ENCODE measurements around the gene SLFNL1.

Gene SLFNL1

GRCh38 chr1:41010345-41010744 lies 11.2 kb downstream of the SLFNL1 start:
- H3K9me3 ChIP-seq (ENCODE audit: control insufficient read depth in 1 of 2, low read length in 2 of 2), result no peaks in the 10 kb centered on the region
- no peak overlapping the region for H3K4me3 ChIP-seq (ENCODE audit: low read depth in 1 of 2, low read length in 2 of 2)
- no peak overlapping the region for H3K9ac ChIP-seq (ENCODE audit: low read depth in 1 of 2, low read length in 2 of 2)
- no peaks in the 10 kb centered on the region for H3K27me3 ChIP-seq (ENCODE audit: control insufficient read depth in 1 of 2, insufficient read depth in 2 of 2, low read length in 2 of 2)
- no peak overlapping the region for H3K27ac ChIP-seq (ENCODE audit: low read depth, low read length)
- peaks cover 34 to 72% of the 10 kb centered on the region in 2 donors for H3K36me3 ChIP-seq (ENCODE audit: control insufficient read depth in 1 of 2, insufficient read depth in 2 of 2, low read length in 2 of 2)
- H3K4me1 ChIP-seq (ENCODE audit: control insufficient read depth in 1 of 2, insufficient read depth in 2 of 2, low read length in 2 of 2), result no peaks in the 10 kb centered on the region

- H3K27me3 ChIP-seq (ENCODE audit: control insufficient read depth in 1 of 2, insufficient read depth in 2 of 2, low read length in 2 of 2), result no peaks in the 10 kb centered on the region
- no peaks in the 10 kb centered on the region for H3K4me1 ChIP-seq (ENCODE audit: control insufficient read depth in 1 of 2, insufficient read depth in 2 of 2, low read length in 2 of 2)
- no peak overlapping the region for H3K4me3 ChIP-seq (ENCODE audit: low read depth in 1 of 2, low read length in 2 of 2)
- H3K9me3 ChIP-seq (ENCODE audit: control insufficient read depth in 1 of 2, low read length in 2 of 2), result no peaks in the 10 kb centered on the region
- H3K9ac ChIP-seq (ENCODE audit: low read depth in 1 of 2, low read length in 2 of 2), result no peak overlapping the region
- H3K27ac ChIP-seq (ENCODE audit: low read depth, low read length), result no peak overlapping the region
- H3K36me3 ChIP-seq (ENCODE audit: control insufficient read depth in 1 of 2, insufficient read depth in 2 of 2, low read length in 2 of 2), result peaks cover 33 to 69% of the 10 kb centered on the region in 2 donors
These were observed 12.1 kb downstream of the SLFNL1 start for GRCh38 chr1:41009466-41009865.

- H3K4me3 ChIP-seq (ENCODE audit: low read depth in 1 of 2, low read length in 2 of 2), result no peak overlapping the region
- H3K4me1 ChIP-seq (ENCODE audit: control insufficient read depth in 1 of 2, insufficient read depth in 2 of 2, low read length in 2 of 2), result peaks cover 4 to 13% of the 10 kb centered on the region in 2 donors
- no peaks in the 10 kb centered on the region for H3K9me3 ChIP-seq (ENCODE audit: control insufficient read depth in 1 of 2, low read length in 2 of 2)
- peaks cover 35 to 82% of the 10 kb centered on the region in 2 donors for H3K36me3 ChIP-seq (ENCODE audit: control insufficient read depth in 1 of 2, insufficient read depth in 2 of 2, low read length in 2 of 2)
- no peak overlapping the region for H3K27ac ChIP-seq (ENCODE audit: low read depth, low read length)
- H3K9ac ChIP-seq (ENCODE audit: low read depth in 1 of 2, low read length in 2 of 2), result no peak overlapping the region
- H3K27me3 ChIP-seq (ENCODE audit: control insufficient read depth in 1 of 2, insufficient read depth in 2 of 2, low read length in 2 of 2), result no peaks in the 10 kb centered on the region
These were observed 14.3 kb downstream of the SLFNL1 start for GRCh38 chr1:41006942-41007865.

- Histone ChIP-seq H3K4me3 (ENCODE audit: low read depth in 1 of 2, low read length in 2 of 2) (no peak overlapping the region), H3K4me1 (ENCODE audit: control insufficient read depth in 1 of 2, insufficient read depth in 2 of 2, low read length in 2 of 2) (peaks cover 4 to 13% of the 10 kb centered on the region in 2 donors), H3K27me3 (ENCODE audit: control insufficient read depth in 1 of 2, insufficient read depth in 2 of 2, low read length in 2 of 2) (no peaks in the 10 kb centered on the region), H3K9ac (ENCODE audit: low read depth in 1 of 2, low read length in 2 of 2) (no peak overlapping the region), H3K9me3 (ENCODE audit: control insufficient read depth in 1 of 2, low read length in 2 of 2) (no peaks in the 10 kb centered on the region), H3K27ac (ENCODE audit: low read depth, low read length) (no peak overlapping the region), H3K36me3 (ENCODE audit: control insufficient read depth in 1 of 2, insufficient read depth in 2 of 2, low read length in 2 of 2) (peaks cover 33 to 82% of the 10 kb centered on the region in 2 donors)
These were observed 15.6 kb downstream of the SLFNL1 start for GRCh38 chr1:41005876-41006275.

DNA sequence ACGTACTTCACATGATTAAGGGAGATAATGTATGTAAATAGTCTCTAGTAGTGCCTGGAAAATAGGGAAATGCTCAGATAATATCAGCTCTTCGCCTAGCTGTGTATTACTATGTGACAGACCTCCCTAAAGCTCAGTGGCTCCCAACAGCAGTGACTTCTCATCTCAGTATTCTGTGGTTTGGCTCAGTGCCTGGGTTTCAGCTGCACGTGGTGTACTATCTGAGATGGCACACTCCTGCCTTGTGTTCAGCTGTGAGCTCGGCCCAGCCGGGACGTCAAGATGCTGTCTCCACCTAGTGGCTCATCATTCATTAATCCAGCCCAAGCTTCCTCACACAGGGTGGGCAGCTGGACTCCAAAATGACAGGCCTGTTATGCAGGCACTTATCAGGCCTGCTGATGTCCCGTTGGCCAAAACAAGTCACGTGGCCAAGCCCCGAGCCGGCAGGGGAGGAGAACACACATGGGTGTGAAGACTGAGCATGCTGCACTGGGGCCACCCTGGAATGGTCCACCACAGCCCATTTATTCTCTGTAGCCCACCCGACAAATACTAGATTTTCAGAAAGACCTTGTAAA lies 17.8 kb downstream of the SLFNL1 start:
- no peak overlapping the region for H3K27ac ChIP-seq (ENCODE audit: low read depth, low read length)
- no peak overlapping the region for H3K4me3 ChIP-seq (ENCODE audit: low read depth in 1 of 2, low read length in 2 of 2)
- H3K27me3 ChIP-seq (ENCODE audit: control insufficient read depth in 1 of 2, insufficient read depth in 2 of 2, low read length in 2 of 2), result no peaks in the 10 kb centered on the region
- H3K9me3 ChIP-seq (ENCODE audit: control insufficient read depth in 1 of 2, low read length in 2 of 2), result no peaks in the 10 kb centered on the region
- peaks cover 20 to 77% of the 10 kb centered on the region in 2 donors for H3K36me3 ChIP-seq (ENCODE audit: control insufficient read depth in 1 of 2, insufficient read depth in 2 of 2, low read length in 2 of 2)
- no peak overlapping the region for H3K9ac ChIP-seq (ENCODE audit: low read depth in 1 of 2, low read length in 2 of 2)
- peaks cover 4 to 13% of the 10 kb centered on the region in 2 donors for H3K4me1 ChIP-seq (ENCODE audit: control insufficient read depth in 1 of 2, insufficient read depth in 2 of 2, low read length in 2 of 2)

DNA sequence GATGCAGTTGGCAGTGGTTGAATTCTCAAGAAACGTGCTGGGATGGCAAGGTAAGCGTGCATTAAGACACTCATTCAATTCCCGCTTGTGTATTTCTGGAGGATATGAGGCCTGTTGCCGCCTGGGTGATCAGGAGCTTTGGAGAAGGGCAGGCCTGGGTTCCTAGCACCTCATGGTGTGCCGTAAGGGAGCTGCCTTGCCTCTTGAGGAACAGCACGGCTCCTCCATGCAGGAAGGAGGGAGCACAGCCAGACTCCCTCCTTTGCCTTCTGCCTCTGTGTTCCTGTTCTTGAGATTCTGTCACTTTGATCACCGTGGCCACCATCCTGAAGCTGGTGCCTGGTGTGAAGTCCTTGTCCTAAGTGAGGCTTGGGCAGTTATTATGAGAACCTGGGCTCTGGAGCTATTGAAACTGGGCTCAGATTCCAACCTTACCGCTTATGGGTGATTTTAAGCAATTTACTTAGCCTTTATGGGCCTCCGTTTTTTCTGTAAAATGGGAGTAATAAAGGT lies 18.3 kb downstream of the SLFNL1 start:
- H3K4me3 ChIP-seq (ENCODE audit: low read depth in 1 of 2, low read length in 2 of 2), result no peak overlapping the region
- no peak overlapping the region for H3K9ac ChIP-seq (ENCODE audit: low read depth in 1 of 2, low read length in 2 of 2)
- H3K36me3 ChIP-seq (ENCODE audit: control insufficient read depth in 1 of 2, insufficient read depth in 2 of 2, low read length in 2 of 2), result peaks cover 20 to 77% of the 10 kb centered on the region in 2 donors
- H3K4me1 ChIP-seq (ENCODE audit: control insufficient read depth in 1 of 2, insufficient read depth in 2 of 2, low read length in 2 of 2), result peaks cover 4 to 13% of the 10 kb centered on the region in 2 donors
- no peaks in the 10 kb centered on the region for H3K27me3 ChIP-seq (ENCODE audit: control insufficient read depth in 1 of 2, insufficient read depth in 2 of 2, low read length in 2 of 2)
- no peak overlapping the region for H3K27ac ChIP-seq (ENCODE audit: low read depth, low read length)
- no peaks in the 10 kb centered on the region for H3K9me3 ChIP-seq (ENCODE audit: control insufficient read depth in 1 of 2, low read length in 2 of 2)

DNA sequence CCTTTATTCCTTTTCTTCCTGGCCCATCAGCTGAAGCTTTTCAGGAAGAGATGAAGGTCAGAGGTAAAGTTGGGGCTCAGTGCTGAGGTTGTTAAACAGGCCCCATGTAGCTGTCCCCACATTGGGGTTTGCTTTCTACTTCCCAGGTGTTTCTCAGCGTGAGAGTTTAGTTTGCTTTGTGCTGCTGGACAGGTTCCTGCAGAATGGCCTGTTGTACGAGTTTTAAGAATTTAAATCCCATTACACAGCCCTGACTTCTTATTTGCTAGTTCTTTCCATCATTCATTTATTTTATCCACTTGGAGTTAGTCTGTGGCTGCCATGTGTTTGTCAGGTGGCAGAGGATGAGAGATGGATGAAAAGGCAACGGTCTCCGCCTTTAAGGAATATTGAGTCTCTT lies 22.9 kb downstream of the SLFNL1 start:
- no peak overlapping the region for H3K27ac ChIP-seq (ENCODE audit: low read depth, low read length)
- no peak overlapping the region for H3K4me3 ChIP-seq (ENCODE audit: low read depth in 1 of 2, low read length in 2 of 2)
- peaks cover 4 to 12% of the 10 kb centered on the region in 2 donors for H3K4me1 ChIP-seq (ENCODE audit: control insufficient read depth in 1 of 2, insufficient read depth in 2 of 2, low read length in 2 of 2)
- H3K27me3 ChIP-seq (ENCODE audit: control insufficient read depth in 1 of 2, insufficient read depth in 2 of 2, low read length in 2 of 2), result no peaks in the 10 kb centered on the region
- H3K36me3 ChIP-seq (ENCODE audit: control insufficient read depth in 1 of 2, insufficient read depth in 2 of 2, low read length in 2 of 2), result peaks cover 13 to 76% of the 10 kb centered on the region in 2 donors
- no peak overlapping the region for H3K9ac ChIP-seq (ENCODE audit: low read depth in 1 of 2, low read length in 2 of 2)
- H3K9me3 ChIP-seq (ENCODE audit: control insufficient read depth in 1 of 2, low read length in 2 of 2), result no peaks in the 10 kb centered on the region

- Histone ChIP-seq H3K27me3 (ENCODE audit: control insufficient read depth in 1 of 2, insufficient read depth in 2 of 2, low read length in 2 of 2) (no peaks in the 10 kb centered on the region), H3K36me3 (ENCODE audit: control insufficient read depth in 1 of 2, insufficient read depth in 2 of 2, low read length in 2 of 2) (peaks cover 14 to 69% of the 10 kb centered on the region in 2 donors), H3K9me3 (ENCODE audit: control insufficient read depth in 1 of 2, low read length in 2 of 2) (no peaks in the 10 kb centered on the region), H3K9ac (ENCODE audit: low read depth in 1 of 2, low read length in 2 of 2) (no peak overlapping the region), H3K4me3 (ENCODE audit: low read depth in 1 of 2, low read length in 2 of 2) (no peak overlapping the region), H3K27ac (ENCODE audit: low read depth, low read length) (no peak overlapping the region), H3K4me1 (ENCODE audit: control insufficient read depth in 1 of 2, insufficient read depth in 2 of 2, low read length in 2 of 2) (no peaks in the 10 kb centered on the region)
These were observed 24.4 kb downstream of the SLFNL1 start for GRCh38 chr1:40997096-40997495.

DNA sequence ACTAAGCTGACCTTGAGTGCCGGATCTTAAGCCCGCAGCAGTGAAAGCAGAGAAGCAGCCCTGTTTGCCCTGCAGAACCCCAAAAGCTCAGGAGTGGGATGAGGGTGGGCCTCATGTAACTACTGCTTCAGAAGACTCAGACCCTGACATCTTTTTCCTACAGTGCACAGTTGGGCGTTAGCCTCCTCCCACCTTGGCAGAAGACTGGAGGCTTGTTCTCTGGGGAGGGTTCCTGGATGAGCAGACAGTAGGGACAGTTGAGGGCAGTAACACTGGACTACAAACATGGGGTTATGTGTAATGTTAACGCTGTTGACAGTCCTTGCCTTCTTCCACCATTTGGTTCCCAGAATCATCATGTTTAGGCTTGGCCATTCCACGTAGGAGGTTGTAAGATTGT lies 32.5 kb downstream of the SLFNL1 start:
- Histone ChIP-seq H3K27ac (ENCODE audit: low read depth, low read length) (no peak overlapping the region), H3K36me3 (ENCODE audit: control insufficient read depth in 1 of 2, insufficient read depth in 2 of 2, low read length in 2 of 2) (peaks cover 6 to 82% of the 10 kb centered on the region in 2 donors), H3K9ac (ENCODE audit: low read depth in 1 of 2, low read length in 2 of 2) (no peak overlapping the region), H3K4me1 (ENCODE audit: control insufficient read depth in 1 of 2, insufficient read depth in 2 of 2, low read length in 2 of 2) (no peaks in the 10 kb centered on the region), H3K9me3 (ENCODE audit: control insufficient read depth in 1 of 2, low read length in 2 of 2) (no peaks in the 10 kb centered on the region), H3K4me3 (ENCODE audit: low read depth in 1 of 2, low read length in 2 of 2) (no peak overlapping the region), H3K27me3 (ENCODE audit: control insufficient read depth in 1 of 2, insufficient read depth in 2 of 2, low read length in 2 of 2) (no peaks in the 10 kb centered on the region)

- Histone ChIP-seq H3K4me1 (ENCODE audit: control insufficient read depth in 1 of 2, insufficient read depth in 2 of 2, low read length in 2 of 2) (no peaks in the 10 kb centered on the region), H3K4me3 (ENCODE audit: low read depth in 1 of 2, low read length in 2 of 2) (no peak overlapping the region), H3K27ac (ENCODE audit: low read depth, low read length) (no peak overlapping the region), H3K9me3 (ENCODE audit: control insufficient read depth in 1 of 2, low read length in 2 of 2) (no peaks in the 10 kb centered on the region), H3K36me3 (ENCODE audit: control insufficient read depth in 1 of 2, insufficient read depth in 2 of 2, low read length in 2 of 2) (peaks cover 6 to 79% of the 10 kb centered on the region in 2 donors), H3K9ac (ENCODE audit: low read depth in 1 of 2, low read length in 2 of 2) (no peak overlapping the region), H3K27me3 (ENCODE audit: control insufficient read depth in 1 of 2, insufficient read depth in 2 of 2, low read length in 2 of 2) (no peaks in the 10 kb centered on the region)
These were observed 33.2 kb downstream of the SLFNL1 start for GRCh38 chr1:40988280-40988679.

All from duodenal mucosa (tissue), 2 donors.